Measurements from ENCODE around the gene TMC4.
A peak's percentile ranks its signal among the peaks of the same experiment; 100 is the strongest.
"Not testable (repeated sequence)": the region's sequence is repeated elsewhere in the genome, so short reads cannot be mapped to it uniquely, and the experiment has no call there.

TMC4 gene

DNA sequence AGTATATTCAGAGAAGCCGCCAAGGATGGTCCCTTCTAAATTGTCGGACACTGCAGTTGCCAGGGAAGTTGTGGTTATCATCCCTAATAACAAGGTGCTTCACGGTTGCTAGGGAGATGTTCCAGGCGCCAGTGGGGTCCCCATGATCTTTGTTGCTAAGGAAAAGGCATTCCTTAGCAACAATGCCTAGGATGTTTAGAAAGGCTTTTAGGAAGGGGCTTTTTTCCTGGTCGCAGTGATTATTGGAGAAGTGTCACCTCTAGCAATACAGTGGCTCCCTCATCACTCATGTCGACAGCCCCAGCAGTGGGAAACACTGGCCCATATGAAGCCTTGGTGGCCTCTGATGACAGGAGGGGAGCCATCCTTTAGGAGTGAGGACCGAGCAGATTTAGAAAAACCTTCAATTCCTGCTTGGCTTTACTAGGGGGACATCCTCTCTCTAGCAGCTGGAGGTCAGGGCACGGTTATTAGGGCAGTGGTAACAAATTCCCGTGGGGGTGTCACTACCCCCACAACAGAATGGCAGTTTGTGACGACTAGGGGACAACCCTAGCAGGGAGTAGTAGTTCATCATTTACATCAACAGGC, 6.4 kb upstream of the TMC4 start:
- no peak for DNase-seq (ENCODE audit: low read depth)

DNA sequence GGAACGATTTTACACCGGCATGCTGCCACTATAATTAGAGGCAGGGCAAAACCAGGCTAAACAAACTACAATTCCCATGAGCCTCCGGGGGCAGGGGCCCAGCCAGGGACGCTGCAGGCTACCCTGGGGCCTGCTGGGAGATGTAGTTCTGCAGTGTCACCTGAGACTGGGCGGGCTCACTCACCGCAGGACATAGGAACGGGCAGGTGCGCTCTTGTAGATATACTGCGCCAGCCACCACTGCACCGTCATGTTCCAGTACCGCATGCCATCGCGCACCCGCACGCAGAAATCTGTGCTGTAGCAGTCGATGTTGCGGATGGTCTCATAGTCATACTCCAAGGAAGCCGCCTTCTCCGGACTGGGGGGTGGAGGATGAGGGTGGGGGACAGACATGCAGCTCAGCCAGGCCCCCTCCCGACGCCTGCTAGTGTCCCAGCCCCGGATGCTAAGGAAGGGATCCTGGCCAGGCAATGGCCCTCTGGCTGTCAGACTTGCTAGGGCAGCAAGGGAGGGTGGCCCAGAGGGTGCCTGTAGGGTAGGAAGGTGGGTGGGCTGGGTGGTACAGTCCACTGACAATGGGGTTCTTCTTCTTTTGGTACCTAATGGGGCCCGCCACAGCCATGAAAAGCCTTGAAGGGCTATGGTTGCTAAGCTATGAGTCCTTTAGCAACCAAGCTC, 5.8 kb upstream of the TMC4 start:
- no peak for DNase-seq (ENCODE audit: low read depth)

DNA sequence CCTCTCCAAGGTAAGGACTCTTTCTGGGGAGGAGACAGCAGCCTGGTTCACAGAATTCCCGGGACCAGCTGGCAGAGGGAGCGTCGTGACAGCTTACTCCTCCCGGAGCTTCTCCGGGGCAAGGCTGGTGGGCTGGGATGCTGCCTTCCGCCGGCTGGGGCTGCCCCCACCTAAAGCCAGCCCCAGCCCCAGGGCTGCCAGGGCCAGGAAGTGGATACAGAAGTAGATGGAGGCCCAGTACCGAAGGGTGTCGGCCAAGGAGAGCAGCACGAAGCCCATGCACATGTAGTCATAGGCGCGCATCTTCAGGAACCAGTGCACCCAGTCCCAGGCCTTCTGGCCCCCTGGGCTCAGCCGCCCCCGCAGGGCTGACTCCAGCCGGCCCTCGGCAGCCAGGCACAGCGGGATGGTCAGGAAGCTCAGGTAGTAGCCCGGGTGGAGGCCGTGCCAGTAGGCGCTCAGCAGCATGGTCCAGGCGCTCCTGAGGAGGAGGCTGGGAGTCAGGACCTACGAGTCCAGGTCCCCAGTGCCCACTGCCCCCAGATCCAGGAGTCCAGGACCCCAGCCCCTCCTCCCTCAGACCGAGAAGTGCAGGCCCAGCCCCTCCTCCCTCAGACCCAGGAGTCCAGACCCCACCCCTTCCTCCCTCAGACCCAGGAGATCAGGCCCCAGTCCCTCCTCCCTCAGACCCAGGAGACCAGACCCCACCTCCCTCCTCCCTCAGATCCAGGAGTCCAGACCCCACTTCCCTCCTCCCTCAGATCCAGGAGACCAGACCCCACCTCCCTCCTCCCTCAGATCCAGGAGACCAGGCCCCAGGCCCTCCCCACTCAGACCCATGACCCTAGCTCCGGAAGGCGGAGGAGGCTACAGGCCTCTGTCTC, 1.2 kb upstream of the TMC4 start:
- no peak for DNase-seq (ENCODE audit: low read depth)

DNA sequence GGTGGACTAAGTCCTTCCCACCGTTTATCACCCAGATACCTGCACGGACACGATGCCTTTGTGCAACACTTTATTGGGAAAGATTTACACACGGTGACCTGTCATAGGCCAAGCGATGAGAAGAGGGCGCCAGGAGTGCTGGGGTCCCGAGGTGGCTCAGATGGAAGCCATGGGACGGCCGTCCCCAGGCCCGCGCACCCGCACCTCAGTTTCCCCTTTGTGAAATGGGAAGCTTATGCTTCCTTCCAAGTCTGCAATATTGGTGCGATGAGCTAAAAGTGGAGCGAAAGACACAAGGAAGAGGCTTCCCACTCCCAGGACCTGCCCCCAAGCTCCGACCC, 369 bp upstream of the TMC4 start:
- DNase-seq (ENCODE audit: low read depth): no peak

DNA sequence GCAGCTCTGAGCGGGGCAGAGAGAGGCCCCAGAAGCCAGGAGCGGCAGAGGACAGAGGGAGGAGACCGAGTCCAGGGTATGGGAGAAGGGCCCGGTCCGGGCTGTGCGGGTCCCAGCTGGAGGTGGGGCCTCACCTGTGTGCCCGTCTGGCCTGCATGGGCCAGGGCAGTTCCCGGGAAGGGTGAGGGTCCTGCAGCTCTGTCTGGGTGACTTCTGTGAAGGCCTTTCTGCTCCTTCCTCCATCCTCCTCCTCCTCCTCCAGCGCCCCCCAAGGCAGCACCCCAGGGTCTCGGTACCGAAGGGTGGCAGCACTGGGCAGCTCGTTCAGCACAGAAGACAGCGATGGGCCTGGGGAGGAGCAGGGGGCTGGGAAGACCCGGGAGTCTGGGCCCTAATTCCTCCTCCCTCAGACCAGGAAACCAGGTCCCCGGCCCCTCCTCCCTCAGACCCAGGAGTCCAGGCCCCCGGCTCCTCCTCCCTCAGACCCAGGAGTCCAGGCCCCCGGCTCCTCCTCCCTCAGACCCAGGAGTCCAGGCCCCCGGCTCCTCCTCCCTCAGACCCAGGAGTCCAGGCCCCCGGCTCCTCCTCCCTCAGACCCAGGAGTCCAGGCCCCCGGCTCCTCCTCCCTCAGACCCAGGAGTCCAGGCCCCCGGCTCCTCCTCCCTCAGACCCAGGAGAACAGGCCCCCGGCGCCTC, 1.1 kb downstream of the TMC4 start:
- DNase-seq (ENCODE audit: low read depth): not testable (repeated sequence)

DNA sequence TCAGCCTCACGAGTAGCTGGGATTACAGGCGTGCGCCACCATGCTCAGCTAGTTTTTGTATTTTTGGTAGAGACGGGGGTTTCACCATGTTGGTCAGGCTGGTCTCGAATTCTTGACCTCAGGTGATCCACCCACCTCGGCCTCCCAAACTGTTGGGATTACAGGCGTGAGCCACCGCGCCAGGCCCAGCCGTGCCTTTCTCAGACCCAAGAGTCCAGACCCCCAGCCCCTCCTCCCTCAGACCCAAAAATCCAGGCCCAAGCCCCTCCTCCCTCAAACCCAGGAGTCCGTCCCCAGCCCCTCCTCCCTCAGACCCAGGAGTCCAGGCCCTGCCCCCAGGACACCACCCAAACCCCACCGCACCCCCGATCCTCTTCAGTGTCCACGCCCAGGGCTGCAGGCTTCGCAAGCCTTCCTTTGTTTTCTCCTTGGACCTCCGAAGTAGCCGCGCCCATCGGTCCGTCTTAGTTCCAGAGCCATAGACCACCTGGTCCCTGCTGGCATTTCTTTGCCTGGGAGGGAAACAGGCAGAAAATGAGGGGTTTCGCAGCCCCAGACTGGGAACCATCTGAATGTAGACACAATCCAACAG, 3.7 kb downstream of the TMC4 start:
- DNase-seq (ENCODE audit: low read depth): no peak

DNA sequence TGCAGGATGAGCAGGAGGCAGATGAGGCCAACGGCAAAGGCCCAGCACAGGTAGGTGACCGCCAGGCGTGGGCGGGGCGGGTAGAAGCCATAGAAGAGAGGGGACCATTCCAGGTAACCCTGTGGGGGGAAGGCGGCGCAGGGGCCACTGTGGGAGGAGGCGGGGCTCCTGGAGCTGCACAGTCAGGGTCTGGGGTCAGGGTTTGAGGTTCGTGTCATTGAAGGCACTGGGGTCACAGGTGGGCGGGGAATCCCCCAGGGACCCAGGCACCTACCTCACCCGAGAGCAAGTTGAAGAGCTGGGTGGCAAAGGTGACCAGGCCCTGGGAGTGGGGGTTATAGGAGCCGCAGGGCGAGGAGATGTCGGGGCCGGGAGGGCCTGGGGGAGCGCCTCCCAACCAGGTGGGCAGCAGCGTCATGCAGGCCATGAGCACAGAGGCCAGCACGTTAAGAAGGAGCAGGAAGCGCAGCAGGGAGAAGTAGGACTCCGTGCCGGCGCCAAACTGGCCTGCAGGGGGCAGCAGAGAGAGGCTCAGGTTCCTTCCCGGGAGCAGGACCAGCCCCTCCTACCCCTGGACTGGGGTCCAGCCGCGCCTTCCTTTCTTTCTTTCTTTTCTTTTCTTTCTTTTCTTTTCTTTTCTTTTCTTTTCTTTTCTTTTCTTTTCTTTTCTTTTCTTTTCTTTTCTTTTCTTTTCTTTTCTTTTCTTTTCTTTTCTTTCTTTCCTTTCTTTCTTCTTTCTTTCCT, 4.6 kb downstream of the TMC4 start:
- DNase-seq (ENCODE audit: low read depth): peak; percentile 64

DNA sequence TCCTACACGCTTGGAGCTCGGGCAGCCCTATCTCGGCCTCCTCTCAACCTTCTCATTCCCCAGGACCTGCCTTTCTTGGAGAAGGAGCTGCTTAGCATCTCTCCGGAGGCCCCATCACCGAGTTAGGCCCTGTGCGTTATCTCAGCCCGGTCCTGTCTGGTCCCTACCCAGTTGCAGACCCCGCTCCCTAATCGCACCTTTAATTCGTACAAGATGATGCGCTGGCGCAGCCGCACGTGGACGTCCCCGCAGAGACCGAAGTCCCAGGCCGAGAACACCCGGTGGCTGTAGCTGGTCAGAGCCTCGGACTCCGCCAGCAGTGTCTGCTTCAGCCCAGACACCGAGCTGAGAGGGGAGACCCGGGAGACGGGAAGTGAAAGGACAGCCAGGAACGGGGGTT, 7.7 kb downstream of the TMC4 start:
- DNase-seq (ENCODE audit: low read depth): no peak

DNA sequence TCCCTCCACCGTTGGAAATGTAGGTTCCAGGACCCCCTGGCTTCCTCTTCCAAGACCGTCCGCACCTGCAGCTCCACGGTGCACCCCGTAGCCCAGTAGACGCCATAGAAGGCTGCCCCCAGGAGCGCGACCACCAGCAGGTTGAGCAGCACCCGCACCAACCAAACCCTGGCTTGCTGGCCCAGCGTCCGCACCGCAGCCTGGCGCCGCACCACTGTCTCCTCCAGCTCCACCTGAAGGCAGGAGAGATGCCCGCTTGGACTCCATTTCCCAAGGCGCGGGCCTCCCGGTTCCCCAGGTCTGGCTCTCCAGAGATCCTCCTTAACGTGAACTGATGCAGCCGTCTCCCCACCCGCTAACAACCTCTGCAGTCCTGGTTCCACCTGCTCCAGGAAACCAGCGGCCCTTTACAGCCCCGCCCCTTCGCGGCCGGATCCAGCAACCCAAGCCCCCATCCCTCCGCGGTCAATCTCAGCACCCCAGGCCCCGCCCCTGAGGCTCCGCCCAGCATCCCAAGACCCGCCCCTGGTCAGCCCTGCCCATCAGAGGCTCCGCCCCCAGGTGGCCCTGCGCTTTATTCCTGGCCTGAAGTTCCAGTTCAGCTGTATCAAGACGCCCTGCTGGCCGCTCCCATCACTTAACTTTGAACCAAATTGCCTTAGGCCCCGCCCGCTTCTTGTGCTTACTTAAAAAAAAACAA, 8.4 kb downstream of the TMC4 start:
- DNase-seq (ENCODE audit: low read depth): peak; percentile 56

DNA sequence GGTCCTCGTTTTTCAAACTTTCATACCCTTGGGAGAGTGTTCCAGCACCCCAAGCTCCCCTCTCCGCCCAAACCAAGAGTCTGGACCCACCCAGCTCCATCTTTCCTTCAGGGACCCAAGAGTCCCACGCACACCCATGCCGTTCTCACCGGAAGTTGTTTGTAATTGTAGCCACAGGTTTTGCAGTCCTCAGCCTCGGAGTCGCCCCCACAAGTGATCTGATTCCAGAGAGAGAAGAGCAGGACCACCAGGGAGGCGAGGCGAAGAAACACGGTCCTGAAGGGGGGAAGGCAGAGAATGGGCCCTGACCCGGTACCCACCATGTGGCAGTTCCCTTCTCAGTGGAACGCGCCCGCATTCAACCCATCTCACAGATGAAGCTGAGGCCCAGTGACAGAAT, 10.1 kb downstream of the TMC4 start:
- no peak for DNase-seq (ENCODE audit: low read depth)

DNA sequence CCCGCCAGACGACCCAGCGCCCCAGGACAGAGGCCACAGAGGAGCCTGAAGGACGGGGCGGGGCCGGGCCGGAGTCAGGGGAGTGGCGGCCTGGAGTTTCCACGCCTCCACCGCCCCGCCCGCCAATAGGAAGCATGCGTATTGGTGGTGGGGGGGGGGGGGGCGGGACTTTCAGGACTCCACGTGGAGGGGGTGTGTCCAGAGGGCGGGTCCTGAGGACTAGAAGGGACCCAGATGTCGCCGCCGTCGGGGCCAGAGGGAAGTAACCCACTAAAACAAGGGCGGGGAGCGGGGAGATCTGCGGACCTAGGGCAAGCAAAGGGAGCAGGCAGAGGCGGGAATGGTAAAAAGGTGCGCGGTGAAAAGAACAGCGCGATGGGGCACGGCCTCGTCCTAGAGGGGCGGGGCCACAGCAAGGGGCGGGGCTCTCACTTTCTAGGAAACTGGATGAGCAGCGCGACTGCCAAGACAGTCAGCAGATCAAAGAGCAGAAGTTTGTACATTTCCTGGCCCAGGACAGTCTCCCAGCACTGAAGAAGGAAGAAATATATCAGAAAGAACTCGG, 10.6 kb downstream of the TMC4 start:
- DNase-seq (ENCODE audit: low read depth): peak; percentile 68

DNA sequence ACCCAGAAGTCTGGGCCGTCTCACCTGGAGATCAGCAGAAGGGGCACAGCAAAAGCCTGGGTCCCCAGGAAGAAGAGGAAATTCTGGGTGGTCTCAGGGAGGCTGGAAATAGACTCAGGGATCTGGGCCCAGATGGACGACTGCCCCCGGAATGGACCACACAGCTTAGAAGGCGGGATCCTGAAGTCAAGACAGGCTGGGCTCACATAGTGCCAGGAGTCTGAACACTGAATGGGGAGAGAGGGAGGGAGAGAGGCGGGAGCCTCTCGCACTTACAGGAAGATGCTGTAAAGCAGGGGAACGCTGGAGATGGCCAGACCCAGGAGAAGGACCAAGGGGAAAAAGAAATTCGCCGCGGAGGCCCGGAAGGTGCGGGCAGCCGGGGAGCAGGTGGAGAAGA, 12.1 kb downstream of the TMC4 start:
- no peak for DNase-seq (ENCODE audit: low read depth)

DNA sequence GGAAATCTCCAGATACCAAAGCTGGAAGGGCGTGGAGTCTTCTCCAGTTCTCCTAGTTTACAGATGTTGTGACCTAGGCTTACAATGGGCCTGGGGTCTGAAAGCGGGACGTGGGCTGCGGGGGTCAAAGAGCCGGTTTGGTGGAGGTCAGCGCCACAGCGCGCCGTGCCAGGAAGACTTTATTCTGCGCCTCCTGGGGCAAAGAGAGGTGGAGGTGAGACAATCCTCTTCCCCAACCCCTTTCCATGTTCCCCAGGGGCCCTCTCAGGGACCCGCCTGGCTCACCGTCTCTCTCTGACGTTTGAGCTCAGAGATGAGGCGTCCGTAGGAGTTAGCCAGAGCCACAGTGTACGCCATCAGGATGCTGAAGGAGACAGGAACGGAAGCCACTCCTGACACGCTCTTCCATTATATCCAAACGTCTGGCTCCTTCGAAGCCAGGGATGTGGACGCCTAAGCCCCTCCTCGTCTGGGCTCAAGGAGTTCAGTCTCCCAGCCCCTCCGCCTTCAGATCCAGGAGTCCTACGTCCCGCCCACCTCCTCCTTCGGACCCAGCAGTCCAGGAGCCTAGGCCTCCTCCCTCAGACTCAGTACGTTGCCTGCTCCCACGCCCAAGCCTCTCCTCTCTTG, 12.7 kb downstream of the TMC4 start:
- no peak for DNase-seq (ENCODE audit: low read depth)

DNA sequence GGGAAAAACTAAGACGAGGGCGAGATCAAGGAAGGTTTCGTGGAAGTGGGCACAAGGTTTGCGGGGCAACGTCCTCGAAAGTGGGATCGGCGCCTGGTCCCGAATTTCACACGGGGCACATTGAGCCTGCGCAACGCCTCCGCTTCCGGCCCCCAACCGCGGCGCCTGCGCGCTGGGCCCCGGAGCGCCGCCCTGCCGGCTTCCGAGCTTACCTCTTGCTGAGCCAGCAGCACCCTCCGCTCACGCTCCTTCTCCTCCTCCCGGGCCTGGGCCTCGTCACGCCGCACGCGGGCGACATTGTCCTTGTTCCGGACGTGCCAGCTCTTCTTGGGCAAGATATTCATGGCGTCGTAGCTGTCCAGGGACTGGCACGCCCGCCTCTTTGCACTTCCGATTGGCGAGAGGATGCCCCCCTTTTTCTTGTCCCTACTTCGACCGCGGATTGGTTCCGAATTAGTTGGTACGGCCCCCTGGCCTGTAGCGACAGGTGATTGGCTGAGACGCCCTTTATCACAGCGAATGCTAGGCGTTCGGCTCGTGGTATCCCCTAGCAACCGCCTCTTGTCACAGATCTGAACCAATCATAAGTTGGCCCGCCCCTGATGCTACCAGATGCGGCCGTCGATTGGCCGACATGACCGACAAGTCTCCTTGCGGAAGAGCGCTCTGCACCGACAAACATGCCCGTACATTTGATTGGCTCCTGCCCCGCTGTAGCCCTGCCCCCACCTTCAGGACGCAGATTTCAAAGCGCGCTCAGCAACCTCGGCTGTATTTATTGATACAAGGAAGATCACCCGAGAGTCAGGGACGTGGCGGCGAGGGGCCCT, 13.4 kb downstream of the TMC4 start, which contains the start of gene LENG1:
TSS of gene LENG1 (minus strand) at position 370 of the 830 bp plus-strand sequence. CDS start at position 344, 26 bp downstream.
- peak; percentile 100 for DNase-seq (ENCODE audit: low read depth)

DNA sequence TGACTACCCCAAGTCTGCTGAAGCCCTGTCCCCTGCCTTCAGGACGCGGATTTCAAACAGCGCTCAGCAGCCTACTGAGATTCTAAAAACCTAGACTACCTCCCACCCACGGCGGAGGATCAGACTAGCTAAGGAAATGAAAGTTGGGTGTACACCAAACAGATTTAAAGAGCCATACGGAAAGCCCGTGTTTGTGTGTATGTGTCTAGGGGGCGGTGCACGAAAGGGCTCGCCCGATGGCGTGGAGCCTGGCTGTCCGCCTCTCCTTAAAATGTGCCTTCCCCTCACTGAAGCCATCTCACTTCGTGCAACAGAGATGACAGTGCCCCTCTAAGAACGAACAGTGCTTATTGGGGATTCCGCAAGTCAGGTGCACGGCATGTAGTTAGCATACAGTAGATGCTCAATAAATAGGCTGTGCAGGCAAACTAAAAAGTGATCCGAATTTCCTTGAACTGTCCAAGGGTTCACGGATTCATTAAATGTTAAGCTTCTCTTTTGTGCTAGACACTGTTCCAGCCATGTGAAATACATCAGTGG, 14.1 kb downstream of the TMC4 start:
- DNase-seq (ENCODE audit: low read depth): no peak

DNA sequence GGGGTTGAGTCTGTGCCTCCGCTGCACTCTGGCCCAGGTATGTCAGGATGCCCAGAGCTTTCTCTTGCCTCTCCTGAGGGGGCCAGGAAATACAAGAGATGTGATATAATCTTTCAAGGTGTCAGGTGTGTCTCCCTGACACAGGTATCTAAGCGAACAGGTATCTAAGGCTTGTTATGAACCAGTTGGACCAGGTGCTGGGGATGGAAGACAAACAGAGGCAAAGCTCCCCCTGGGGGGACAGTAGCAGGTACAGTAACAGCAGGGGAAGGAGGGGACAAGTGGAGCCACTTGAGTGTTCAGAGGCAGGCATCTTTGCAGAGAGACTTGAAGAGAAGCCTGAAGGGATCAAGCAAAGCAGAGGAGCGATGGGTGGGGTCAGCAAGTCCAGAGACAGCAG, 16.0 kb downstream of the TMC4 start:
- DNase-seq (ENCODE audit: low read depth): no peak

DNA sequence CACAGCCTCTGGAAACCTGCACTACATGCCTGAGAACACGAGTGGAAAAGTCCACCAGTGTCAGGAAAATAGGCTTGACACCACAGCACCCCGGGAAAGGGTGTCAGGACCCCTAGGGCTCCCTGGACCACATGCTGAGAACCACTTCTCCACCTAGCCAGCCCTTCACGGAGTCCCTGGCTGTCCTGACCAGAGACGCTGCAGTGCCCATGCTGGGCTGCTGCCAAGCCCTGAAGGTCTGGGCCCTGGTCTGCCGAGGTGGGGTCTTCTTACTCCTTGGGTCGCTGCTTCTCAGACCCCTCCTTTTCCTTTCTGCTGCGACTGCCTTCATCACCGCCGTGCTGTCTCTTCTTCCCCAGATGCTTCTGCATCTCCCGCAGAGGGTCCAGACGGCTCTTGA, 16.5 kb downstream of the TMC4 start:
- no peak for DNase-seq (ENCODE audit: low read depth)

DNA sequence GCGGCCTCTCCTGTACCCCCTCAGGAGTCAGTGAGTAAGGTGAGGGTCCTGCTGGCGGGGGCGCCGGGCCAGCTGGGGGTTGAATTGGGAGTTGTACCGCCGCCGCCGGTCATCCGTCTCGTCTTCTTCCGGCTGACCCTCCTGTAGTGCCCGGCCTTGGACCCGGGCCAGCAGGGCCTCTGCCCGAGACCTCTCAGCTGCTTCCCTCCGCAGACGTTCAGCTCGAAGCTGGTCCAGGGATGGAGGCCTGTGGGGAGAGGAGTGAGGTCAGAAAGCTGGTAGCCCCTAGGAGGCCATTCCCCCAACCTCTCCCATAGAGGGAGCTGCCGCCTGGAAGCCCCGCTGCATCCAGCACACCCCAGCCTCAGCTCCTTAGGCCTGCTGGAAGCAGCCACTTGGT, 17.3 kb downstream of the TMC4 start:
- no peak for DNase-seq (ENCODE audit: low read depth)

Measured in T-helper 22 cell (primary cell).